Femur (tissue), 1 donor: ENCODE data around the gene FAM163A.
"Not testable (repeated sequence)": the region's sequence is repeated elsewhere in the genome, so short reads cannot be mapped to it uniquely, and the experiment has no call there.

Experiments used
- DNase-seq: peaks from one replicate; pipeline ENCODE4 v3.0.0-alpha.2; 2017

The FAM163A gene

DNA sequence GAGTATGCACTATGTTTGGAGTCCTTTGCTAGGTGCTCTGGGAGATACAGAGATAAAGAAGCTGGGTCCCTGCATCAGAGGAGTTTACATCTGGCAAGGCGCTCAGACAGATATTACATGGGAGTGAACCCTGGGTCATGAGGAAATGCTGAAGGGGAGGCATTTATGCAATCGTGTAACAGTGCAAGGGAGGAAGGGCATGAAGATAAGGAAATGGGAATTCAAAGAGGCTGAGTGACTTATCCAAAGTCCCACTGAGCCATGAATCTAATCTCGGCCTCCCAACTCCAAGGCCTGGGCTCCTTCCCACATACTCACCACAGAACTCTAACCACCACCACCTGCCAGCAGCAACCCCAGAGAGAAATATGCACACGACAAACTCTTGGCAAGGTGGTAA lies 51.6 kb downstream of the FAM163A start:
- no peak for DNase-seq

DNA sequence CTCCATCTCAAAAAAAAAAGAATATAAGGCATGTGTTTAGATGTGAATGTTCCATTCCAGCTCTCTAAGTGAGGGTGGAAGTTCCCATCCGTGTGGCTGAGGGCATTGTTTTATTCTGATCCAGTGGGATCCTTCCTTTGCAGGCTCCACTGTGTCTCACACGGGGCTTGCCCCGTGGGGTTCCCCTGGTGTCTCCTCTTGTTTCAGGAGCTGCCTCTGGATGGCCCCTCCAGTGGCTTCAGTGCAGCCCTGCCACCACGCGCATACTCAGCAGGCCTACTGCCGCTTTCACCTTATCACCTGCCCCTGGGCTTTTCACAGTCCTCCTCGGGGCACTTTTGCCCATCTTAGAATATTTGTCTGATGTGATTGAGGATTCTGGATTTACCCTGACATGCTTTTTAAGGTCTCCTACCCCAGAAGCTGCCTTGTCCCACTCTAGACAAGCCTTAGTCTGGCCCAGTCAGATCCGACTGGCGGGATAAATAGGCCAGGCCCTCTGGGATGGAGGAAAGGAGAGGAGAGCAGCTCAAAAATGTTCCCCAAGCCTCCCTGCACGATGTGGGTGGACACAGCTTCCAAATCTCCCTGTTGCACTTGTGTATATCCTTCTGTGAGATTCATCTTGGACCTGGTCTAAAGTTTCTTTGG lies 55.2 kb downstream of the FAM163A start:
- no peak for DNase-seq

DNA sequence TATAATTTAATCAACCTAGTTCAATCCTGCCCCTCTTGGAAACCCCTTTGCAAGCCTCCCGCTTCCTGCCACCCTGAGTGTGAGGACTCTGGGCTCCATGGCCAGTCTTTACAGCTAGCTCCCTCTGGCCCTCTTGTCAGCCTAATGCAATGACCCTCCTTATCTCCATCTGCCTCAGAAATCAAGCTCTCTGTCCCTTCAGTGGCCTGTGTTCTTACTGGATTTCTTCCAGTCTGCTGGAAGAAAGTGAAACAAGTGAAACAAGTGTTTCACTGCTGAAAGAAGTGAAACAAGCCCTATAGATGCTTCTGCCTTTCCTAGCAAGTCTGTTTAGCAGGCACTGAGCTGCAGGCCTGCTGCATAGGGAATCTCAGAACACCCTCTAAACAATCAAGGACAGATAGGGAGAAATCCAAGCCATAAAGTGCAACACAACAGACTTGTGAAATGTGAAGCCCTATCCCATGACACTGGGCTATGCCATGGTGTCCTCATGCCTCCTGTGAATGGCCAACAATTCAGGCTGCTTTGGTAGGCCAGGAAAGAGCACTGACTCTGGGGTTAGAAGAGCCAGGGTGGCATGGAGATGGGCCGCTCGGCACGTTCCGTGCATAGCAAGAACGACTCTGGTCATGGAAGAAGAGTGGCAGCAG lies 55.9 kb downstream of the FAM163A start:
- DNase-seq: no peak

DNA sequence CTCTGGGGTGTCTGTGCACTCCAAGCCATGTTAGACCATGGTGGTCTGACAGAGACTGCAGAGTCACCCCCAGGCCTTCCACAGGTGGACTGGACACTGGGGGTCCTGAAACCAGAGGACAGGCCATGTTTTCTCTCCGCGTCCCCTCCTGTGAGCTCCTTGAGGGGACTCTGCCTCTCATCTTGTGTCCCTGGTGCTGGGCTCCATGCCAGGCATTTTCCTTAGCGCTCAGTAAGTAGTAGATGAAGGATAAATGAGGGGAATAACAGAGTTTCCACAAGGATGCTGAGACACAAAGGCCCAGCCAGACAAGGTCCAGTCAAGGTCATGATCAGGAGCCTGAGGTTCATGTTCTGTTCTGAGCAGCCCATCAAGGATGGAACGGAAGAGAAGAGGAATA lies 57.4 kb downstream of the FAM163A start:
- no peak for DNase-seq

DNA sequence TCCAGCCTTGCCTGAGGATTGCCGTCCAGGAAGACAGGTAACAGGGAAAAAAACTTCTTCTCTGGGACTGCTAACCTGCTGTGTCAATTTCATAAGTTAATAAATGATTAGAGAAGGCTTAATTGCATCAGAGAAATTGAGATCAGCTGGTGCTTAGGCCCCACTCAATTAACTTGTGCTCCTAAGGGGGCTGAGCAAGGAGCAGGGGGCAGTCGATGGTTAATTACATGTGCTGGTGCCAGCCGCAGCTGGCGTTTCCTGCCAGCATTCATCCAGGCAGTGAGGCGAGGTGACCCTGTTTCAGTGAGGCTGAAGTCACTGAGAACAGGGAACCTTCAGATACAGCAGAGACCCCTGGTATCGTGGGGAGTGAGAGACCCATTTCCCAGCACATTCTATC lies 60.0 kb downstream of the FAM163A start:
- DNase-seq: no peak

DNA sequence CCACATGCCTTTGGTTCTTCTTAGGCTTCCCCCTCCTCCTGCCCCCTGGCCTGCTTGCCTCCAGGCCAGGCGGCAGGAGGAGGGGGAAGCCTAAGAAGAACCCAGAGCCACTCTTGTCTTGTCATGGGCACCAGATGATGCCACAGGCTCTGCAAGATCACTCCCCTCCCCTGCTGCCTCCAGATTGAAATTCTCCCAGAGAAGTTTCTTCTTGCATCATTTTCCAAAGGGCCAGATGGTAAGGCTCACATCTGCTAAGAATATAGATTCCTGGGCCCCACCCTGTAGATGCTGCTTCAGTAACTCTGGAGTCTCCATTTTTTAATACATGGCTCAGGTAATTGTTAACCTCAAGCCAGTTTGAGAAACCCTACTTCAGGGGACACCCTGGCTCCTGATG lies 60.8 kb downstream of the FAM163A start:
- no peak for DNase-seq

DNA sequence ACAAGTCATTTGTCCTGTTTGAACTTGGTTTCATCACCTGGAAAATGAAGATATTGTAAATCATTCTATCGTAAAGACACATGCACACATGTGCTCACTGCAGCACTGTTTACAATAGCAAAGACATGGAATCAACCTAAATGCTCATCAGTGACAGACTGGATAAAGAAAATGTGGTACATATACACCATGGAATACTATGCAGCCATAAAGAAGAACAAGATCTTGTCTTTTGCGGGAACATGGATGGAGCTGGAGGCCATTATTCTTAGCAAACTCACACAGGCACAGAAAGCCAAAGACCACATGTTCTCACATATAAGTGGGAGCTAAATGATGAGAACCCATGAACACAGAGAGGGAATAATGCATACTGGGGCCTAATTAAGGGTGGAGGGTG lies 61.3 kb downstream of the FAM163A start:
- not testable (repeated sequence) for DNase-seq

DNA sequence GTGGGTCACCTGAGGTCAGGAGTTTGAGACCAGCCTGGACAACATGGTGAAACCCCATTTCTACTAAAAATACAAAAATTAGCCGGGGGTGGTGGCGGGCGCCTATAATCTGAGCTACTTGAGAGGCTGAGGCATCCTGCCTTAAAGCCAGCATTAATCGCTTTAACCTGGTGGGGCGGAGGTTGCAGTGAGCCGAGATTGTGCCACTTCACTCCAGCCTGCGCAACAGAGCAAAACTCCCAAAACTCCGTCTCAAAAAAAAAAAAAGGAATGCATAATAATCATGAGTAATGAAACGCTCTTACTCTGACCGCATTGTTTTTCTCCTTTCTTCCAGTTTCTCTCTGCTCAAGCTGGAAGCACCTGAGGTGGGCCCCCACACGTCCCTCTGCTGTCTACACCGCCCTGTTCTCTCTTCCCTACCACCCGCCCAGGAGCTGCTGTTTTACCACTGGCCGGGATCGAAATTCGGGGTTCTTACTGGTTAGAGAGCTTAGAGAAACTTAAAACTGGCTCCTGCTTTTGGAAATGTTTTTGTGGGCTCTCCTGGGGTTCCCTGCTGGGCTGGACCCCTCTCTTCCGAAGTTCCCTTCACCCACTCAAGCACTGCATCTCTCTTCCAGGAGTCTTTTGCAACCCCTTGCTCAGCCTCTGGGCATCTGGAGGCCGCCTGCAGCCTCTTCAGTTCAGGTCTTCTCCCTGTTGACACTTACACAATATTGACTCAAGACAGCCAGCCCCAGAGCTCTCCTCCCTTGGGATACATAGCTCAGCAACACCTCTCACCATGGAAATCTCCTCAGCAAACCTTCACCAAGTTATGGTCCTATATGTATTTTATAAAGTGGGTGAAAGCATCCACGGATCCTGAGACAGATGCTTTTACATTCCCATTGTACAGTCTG lies 62.5 kb downstream of the FAM163A start:
- no peak for DNase-seq

DNA sequence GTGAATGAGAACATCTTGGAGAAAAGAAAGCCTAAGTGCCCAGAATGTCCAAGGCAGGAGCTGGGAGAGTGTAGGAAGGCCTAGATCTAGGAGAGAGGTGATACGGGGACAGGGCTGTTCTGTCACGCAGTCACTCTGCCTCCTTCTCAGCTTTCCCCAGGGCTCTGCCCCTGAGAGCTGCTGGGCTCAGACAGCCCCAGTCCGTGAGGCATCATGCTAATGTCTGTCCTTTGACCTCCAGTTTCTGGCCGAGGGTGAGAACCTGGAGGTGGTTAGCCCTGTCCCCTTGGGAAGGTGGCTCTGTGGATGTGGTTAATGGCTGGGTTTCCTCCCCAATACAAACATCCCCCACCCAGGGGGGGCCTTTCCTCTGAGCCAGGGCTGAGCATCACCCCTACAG lies 63.2 kb downstream of the FAM163A start:
- DNase-seq: no peak

DNA sequence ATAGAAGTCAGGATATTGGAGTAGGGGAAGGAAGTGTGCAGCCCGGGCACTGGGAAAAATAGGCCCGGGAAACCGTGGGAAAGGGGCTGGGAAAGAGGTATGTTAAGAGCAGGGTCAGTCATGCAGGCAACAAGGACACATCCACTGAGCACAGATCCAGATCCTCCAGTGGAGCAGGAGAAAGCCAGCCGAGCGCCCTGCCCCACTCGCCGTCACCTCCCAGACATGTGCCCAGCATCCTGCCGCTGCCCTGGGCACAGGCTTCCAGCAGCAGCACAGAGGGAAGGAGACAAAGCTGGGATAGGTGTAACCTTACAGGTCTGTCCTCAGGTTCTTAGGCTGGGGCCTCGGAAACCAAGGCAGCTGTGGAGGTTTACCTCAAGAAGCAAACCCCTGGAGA lies 64.2 kb downstream of the FAM163A start:
- DNase-seq: no peak

DNA sequence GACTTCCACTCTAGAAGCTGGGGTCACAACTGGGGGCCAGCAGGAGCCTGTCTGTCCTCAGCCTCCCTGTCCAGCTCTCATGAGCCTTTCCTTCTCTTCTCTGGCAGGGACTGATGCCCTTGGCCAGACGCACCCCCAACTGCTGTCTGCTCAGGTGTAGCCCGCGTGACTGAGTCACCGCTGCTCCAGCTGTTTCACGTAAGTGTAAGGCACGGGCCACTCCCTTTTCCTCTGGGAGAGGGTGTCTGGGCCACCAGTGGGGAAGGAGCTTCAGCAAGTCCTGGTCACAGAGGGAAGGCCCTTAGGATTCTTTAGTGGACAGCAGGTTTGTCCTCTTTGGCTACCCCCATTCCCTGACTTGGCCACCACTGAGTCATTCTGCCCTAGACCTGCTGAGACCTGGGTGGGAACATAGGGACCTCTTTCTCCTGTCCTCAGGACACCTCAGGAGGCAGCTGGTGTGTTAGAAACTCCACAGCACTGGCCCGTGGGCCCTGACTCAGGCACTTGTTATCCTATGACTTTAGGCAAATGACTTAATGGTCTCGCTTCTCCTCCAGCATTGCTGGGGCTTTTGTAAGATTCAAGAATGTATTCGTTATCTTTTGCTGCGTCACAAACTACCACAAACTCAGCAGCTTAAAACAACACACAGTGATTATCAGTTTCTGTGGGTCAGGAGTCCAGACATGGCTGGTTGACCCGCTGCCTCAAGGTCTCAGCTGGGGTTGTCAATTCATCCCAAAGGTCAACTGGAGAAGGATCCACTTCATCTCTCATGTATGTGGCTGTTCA lies 64.8 kb downstream of the FAM163A start:
- no peak for DNase-seq

DNA sequence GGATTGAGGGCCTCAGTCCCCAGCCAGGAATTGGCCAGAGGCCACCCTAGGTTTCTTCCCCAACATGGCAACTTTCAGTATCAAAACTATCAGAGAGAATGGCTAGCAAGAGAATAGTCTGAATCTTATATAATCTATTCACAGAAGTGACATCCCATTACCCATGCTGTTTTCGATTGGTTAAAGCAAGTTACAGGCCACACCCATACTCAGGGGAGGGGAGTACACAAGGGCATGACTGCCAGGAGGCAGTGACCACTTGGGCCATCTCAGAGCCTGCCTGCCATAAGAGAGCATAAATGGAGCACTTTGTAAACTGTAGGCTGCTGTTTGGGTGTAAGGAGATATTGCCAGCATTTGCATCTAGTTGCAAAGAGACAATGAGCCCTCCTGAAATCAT lies 65.4 kb downstream of the FAM163A start:
- no peak for DNase-seq

DNA sequence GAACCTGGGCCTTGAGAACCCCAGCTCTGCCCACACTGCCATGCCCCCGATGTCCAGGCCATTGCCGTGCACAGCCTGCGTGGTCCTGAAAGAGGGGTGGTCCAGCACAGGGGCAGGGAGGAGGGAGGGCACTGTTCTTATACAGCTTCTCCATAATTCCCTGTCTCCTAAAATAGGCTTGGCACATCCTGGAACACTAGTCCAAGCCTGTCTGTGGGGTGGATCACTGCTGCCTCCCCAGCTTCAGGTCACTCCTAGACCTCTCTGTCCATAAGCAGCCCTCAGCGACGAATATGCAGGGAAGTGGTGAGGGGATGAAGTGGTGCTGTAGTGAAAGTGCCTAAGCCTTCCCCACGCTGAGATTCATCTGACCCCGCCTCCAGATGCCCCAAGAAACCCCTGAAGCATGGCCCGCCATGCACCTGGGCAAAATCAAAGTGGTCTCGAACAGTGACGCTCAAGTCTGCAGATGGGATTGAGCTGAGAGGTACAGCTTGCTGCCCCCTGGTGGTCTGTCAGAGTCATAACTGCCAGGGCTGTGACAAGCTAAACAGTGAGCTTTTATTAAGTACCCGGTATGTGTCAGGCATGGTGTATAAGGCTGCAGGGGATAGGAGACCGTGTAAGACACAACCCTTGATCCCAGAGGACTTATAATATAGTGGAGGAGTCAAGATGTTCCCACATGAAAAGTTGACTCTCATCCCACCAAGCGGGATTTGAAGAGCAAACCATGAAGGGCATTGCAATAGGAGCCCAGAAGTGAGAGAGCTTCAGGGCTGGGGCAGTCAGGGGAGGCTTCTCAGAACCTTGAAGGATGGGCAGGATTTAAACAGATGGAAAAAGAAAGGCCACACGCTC lies 66.6 kb downstream of the FAM163A start:
- DNase-seq: peak; percentile 80

DNA sequence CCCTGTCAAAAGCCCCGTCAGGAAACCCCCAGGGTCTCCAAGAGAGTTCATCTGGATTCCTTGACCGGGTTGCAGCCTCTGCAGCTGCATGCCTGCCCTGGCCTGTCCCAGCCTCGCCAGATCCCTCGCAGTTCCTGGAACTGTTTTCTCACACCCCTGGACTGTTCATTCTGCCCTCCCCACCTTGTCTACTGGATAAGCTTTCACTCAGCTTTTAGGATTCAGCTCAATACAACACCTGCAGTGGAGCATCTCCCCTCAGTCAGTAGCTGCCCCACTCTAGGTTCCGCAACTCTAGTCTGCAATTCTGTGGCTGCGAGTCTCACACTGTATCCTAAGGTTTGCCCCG lies 67.2 kb downstream of the FAM163A start:
- DNase-seq: no peak

DNA sequence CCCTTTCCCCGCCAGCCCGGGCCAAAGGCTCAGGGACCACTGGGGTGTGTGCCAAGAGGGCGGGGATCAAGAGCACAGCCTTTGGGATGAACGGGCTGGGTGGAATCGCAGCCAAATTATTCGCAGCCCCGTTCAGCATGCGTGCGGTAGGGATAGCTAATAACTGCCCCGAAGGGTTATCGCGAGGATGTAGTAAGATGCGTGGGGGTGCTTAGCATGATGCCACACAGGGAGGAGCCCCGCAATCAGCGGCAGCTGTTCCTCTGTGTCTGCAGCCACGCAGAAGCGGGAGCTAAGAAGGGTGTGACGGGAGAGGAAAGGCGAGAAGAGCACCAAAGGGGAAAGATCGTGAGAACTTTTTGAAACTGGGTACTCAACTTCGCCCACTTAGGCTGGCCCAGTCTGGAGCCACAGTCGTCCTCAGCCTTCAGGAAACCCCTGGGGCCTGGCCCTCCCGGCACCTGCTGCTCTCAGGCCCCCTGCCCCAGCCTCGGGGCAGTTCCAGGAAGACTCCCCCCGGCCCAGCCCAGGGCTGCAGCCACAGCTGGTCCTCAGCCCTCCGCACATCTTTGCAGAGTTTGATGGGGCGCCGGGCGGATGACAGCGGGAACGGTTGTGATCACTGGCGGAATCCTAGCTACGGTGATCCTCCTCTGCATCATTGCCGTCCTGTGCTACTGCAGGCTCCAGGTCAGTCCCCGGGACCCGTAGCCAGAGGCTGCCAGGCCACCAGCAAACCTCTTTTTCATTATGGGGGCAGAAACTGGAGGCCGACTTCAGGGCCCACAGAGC lies 69.6 kb downstream of the FAM163A start:
- DNase-seq: no peak

DNA sequence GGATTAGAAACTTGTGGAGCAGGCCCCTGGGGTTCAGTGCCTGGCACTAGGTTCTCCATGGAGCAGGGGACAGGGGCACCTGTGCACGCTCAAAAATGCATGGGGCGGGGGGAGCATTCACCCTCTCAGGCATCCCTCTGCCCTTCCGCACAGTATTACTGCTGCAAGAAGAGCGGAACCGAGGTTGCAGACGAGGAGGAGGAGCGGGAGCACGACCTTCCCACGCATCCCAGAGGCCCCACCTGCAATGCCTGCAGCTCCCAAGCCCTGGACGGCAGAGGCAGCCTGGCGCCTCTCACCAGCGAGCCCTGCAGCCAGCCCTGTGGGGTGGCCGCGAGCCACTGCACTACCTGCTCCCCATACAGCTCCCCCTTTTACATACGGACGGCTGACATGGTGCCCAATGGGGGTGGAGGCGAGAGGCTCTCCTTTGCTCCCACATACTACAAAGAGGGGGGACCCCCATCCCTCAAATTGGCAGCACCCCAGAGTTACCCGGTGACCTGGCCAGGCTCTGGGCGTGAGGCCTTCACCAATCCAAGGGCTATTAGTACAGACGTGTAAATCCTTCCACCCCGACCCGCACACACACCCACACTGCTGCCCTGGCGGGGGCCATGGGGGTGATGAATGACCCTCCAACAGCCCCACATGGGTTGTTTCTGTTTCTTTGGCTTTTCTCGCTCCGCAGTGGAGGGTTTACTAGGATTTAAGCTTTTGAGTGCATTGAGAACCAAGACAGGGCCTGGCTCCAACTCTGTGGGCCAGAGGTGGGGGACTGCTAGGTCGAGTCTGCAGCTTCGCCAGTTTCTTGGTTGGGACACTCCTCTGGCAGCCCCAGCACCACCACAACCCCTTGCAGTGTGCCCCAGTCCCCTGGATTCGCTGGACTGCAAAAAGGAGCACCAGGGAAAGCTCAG lies 70.8 kb downstream of the FAM163A start:
- no peak for DNase-seq

DNA sequence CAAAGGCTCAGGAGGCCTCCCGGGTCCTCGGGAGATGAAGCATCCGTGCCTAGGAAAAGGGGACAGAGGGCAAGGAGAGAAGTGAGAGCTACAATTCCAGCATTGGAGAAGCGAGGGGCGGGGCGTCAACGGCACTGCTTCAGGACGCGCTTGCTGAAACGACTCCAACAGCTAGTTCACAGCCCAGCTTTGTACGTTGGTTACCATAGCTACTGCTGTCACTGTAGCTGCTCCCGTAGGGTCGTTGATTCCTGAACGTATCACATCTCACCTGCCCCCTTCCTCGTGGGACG lies 71.4 kb downstream of the FAM163A start:
- no peak for DNase-seq

DNA sequence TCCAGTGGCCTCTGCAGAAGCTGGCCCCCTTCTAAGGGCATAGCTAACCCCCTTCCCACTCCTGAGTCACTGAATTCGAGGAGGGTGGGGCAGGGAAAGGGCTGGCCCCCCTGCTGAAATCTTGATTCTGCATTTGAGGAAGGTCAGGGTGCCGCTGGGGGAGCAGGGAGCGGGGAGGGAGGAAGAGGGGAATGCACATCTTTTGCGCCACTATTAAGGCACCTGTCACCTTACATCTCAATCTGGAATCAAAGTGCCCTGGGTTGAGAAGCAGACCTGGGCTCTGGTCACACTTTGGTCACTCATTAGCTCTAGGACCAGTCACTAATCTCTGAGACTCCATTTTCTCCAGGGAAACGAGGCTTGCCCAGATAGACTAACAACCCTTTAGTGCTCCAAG lies 72.5 kb downstream of the FAM163A start:
- no peak for DNase-seq

DNA sequence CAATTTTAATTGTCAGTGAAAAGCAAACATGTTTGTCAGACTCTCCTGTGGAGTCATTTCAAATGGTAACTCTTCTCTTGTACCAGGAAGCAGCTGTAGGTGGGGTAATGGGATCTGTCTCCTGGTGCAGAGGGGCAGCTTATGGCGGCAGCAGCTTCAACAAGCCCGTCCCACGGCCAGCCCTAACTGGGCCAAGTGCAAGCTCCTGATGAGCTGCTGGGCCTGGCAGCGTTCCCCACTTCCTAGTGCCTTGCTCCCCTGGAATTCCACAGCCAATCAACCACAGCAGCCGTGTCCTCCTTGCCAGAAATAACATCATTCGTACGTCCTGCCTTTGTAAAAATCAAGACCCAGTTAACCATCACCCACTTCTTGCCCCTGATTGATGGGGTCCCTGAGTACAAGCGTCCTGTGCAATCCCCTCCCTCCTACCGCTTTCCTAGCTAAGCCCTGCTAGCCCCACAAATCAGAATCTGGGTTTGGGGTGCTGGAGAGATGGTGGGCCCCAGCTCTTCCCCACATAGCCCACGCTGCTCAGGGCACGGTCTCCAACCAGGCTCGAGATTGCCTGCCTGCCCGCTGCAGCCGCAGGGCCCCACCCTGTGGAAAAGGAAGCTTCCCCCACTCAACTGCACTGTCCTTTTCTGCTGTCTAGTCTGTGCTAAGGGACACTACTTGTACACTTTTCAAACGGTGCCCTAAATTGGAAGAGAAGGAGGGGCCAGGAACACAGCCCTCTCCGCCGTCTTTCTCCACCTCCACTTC lies 73.3 kb downstream of the FAM163A start:
- peak; percentile 86 for DNase-seq

DNA sequence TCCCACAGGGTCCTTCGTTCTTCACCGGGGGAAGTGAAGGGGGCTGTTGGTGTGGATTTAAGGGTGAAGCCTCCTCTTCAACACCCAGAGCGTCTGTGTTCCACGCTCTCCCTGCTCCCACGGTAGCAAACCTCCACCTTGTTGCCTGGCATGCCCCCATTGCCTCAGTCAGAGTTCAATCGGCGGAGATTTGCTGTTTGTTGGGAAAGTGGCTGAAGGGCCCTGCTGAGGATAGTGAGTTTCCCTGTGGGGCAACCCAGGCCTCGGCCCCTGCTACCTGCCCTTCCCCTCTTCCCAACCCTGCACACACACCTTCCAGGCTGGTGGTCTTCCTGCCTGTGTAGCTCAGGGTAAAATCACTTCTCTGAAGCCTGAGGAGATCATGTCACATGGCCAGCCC lies 74.0 kb downstream of the FAM163A start:
- DNase-seq: no peak
